22Rv1 (cell line): ENCODE measurements around the gene CCN5.
A peak's percentile ranks its signal among the peaks of the same experiment; 100 is the strongest.

ENCODE experiments used
- H3K27ac ChIP-seq: fragments of 450-650 bp; 2 replicates; pipeline ENCODE4 v1.5.1; 2017
- CTCF ChIP-seq: fragments of 450-650 bp; IDR thresholded peaks from 2 replicates; pipeline ENCODE4 v1.5.1; 2017; ENCODE audit warnings: mild to moderate bottlenecking
- ZFX ChIP-seq: fragments of 450-650 bp; IDR thresholded peaks from 2 replicates; pipeline ENCODE4 v1.6.1; 2017; ENCODE audit warnings: antibody characterized with exemption, borderline replicate concordance

CCN5 gene

GRCh38 chr20:44733341-44734069 lies 18.3 kb downstream of the CCN5 start:
- peak; percentile 92 for TF ChIP-seq CTCF
- TF ChIP-seq ZFX = no peak
- H3K27ac ChIP-seq = no peak overlapping the region

GRCh38 chr20:44734938-44735337 lies 19.8 kb downstream of the CCN5 start:
- no peak overlapping the region for H3K27ac ChIP-seq
- TF ChIP-seq ZFX = no peak
- TF ChIP-seq CTCF = no peak

GRCh38 chr20:44735816-44736169 lies 20.6 kb downstream of the CCN5 start:
- no peak overlapping the region for H3K27ac ChIP-seq
- TF ChIP-seq CTCF (no peak), ZFX (no peak)

GRCh38 chr20:44736170-44737021 lies 21.2 kb downstream of the CCN5 start:
- TF ChIP-seq CTCF = no peak
- TF ChIP-seq ZFX = no peak
- H3K27ac ChIP-seq = no peak overlapping the region

GRCh38 chr20:44737116-44737515 lies 21.9 kb downstream of the CCN5 start:
- H3K27ac ChIP-seq = no peak overlapping the region
- TF ChIP-seq ZFX = no peak
- TF ChIP-seq CTCF = no peak

- no peak for TF ChIP-seq ZFX
- TF ChIP-seq CTCF = no peak
Observed at GRCh38 chr20:44738813-44739477, 23.8 kb downstream of the CCN5 start.

More at GRCh38 chr20:44738813-44739477, 23.8 kb downstream of the CCN5 start:
- H3K27ac ChIP-seq = no peak overlapping the region
